Progenitor cell of endocrine pancreas (in vitro differentiated cells): ENCODE data around the gene RALGDS. TPM values are rescaled to one million over a fixed set of nuclear protein-coding genes. Genes with fewer than 3 reads are reported as not detected.

ENCODE experiments used
- DNase-seq: peaks from one replicate; pipeline ENCODE4 v3.0.0; 2021; ENCODE audit warnings: low spot score; ENCODE audit not compliant: unreplicated experiment
- H3K27ac Mint-ChIP-seq: 2 replicates; pipeline ENCODE4 v1.8.0; 2021; ENCODE audit warnings: mild to moderate bottlenecking, moderate library complexity, mixed read lengths
- H3K27me3 Mint-ChIP-seq: 2 replicates; pipeline ENCODE4 v1.8.0; 2021; ENCODE audit warnings: mixed read lengths
- H3K36me3 Mint-ChIP-seq: 2 replicates; pipeline ENCODE4 v1.8.0; 2022; ENCODE audit warnings: mixed read lengths; ENCODE audit not compliant: insufficient read depth
- H3K4me1 Mint-ChIP-seq: 2 replicates; pipeline ENCODE4 v1.8.0; 2021; ENCODE audit warnings: low read depth, mixed read lengths
- H3K4me3 Mint-ChIP-seq: 2 replicates; pipeline ENCODE4 v1.8.0; 2021; ENCODE audit warnings: low read depth, mild to moderate bottlenecking, moderate library complexity, mixed read lengths
- H3K9me3 Mint-ChIP-seq: 2 replicates; pipeline ENCODE4 v1.8.0; 2021; ENCODE audit warnings: low read depth, mixed read lengths
- CTCF ChIP-seq: fragments of 200-600 bp; sonication (generic); IDR thresholded peaks from one replicate; pipeline ENCODE4 v1.5.0; 2021; ENCODE audit warnings: antibody characterized with exemption, mild to moderate bottlenecking; ENCODE audit not compliant: unreplicated experiment
- total RNA-seq: library from RNA; stranded (reverse); gene quantifications from 2 replicates; pipeline ENCODE4 v1.2.1, GENCODE V29; 2021

Gene RALGDS
- total RNA-seq, 1 donor from 2014 or later, result 84.6 TPM

DNA sequence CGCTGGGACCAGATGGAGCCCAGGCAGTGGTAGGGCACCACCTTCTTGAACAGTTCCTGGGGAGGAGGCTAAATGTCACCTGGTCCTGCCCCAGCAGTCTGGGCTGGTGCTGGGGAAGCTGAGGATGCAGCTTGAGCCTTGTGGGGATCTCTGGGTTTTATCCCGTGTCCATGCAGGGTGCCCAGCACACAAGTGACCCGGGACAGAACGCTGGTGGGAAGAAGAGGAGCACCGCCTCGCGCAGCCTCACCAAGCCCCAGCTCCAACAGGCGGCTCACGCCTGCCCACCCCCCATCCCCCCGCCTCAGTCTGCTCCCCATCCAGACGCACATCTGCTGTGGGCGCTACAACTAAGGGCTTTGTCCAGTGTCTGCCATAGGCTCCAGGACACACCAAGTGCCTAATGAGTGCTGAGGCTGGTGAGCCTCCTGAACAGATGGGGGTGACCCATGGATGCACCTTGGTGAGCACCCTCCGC is 13.8 kb downstream of the RALGDS start:
- H3K36me3 Mint-ChIP-seq, result peaks cover 12% of the 10 kb centered on the region
- H3K27me3 Mint-ChIP-seq, result no peaks in the 10 kb centered on the region
- TF ChIP-seq CTCF, result no peak
- no peak overlapping the region for H3K27ac Mint-ChIP-seq
- no peaks in the 10 kb centered on the region for H3K4me1 Mint-ChIP-seq
- no peak for DNase-seq
- no peak overlapping the region for H3K4me3 Mint-ChIP-seq
- no peaks in the 10 kb centered on the region for H3K9me3 Mint-ChIP-seq

GRCh38 chr9:133106511-133107244 is 14.4 kb downstream of the RALGDS start:
- no peak for TF ChIP-seq CTCF
- Mint-ChIP-seq H3K9me3 (no peaks in the 10 kb centered on the region), H3K4me3 (no peak overlapping the region), H3K27me3 (no peaks in the 10 kb centered on the region), H3K4me1 (no peaks in the 10 kb centered on the region), H3K27ac (no peak overlapping the region), H3K36me3 (peaks cover 14% of the 10 kb centered on the region)
- no peak for DNase-seq

GRCh38 chr9:133105461-133105770 is 15.6 kb downstream of the RALGDS start:
- no peak overlapping the region for H3K4me3 Mint-ChIP-seq
- H3K27me3 Mint-ChIP-seq, result no peaks in the 10 kb centered on the region
- no peak for TF ChIP-seq CTCF
- no peaks in the 10 kb centered on the region for H3K9me3 Mint-ChIP-seq
- no peaks in the 10 kb centered on the region for H3K4me1 Mint-ChIP-seq
- no peak for DNase-seq
- peaks cover 22% of the 10 kb centered on the region for H3K36me3 Mint-ChIP-seq
- H3K27ac Mint-ChIP-seq, result no peak overlapping the region

DNA sequence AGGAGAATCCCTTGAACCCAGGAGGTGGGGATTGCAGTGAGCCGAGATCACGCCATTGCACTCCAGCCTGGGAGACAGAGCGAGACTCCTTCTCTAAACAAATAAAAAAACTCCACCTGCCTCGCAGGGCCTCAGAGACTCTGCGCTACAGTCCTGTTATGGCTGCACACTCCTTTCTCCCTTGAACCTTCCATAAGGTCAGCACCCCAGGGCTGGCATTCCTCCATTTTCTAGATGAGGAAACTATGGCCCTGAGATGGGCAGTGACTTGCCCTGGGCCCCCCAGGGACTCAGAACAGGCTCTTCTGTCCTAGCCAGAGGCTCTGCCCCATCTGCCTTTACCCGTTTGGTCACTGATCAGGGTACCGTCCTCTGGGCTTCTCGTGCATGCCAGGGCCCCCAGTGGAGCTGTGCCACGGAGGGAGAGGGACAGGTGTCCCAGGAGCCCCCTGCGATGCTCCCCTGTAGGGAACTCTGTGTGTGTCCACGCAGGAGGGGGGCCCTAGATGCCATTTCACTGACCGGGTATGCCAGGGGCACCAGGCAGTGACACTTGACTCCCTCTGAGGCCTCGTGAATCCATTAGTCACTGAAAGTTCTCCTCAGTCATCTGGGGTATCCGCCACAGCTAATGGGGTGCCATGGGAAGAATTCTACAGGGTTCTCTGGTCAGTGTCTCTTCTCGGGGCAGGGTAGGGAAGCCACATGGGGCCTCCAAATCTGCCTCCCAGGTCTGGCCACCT is 16.2 kb downstream of the RALGDS start:
- H3K4me3 Mint-ChIP-seq, result no peak overlapping the region
- no peaks in the 10 kb centered on the region for H3K9me3 Mint-ChIP-seq
- H3K27me3 Mint-ChIP-seq, result no peaks in the 10 kb centered on the region
- TF ChIP-seq CTCF, result no peak
- H3K36me3 Mint-ChIP-seq, result peaks cover 22% of the 10 kb centered on the region
- H3K4me1 Mint-ChIP-seq, result no peaks in the 10 kb centered on the region
- H3K27ac Mint-ChIP-seq, result no peak overlapping the region
- DNase-seq, result no peak

DNA sequence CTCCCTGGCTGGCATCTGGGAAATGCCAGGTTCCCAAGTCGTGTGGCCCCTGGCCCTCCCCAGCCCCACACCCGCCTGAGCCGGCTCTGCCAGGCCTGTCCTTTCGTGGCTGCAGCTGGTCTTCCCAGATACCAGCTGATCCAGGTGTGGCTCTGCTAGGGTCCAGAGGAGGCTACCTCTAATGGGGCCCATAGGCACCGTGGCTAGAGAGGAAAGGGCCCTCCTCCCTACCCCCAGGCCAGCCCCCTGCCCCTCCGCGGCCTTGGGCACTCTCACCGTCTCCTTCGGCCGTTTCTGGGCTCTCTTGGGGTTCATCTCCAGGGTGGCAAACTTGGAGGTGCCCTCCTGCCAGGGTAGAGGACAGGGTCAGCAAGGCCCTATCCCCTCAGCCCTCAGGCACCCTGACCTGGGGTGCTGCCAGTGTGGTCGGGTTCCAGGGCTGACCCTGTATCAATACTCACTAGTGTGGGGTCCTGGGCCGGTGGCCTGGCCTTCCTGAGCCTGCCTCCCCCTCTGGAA is 17.0 kb downstream of the RALGDS start:
- no peaks in the 10 kb centered on the region for H3K9me3 Mint-ChIP-seq
- no peak overlapping the region for H3K4me3 Mint-ChIP-seq
- DNase-seq, result no peak
- no peak for TF ChIP-seq CTCF
- no peaks in the 10 kb centered on the region for H3K4me1 Mint-ChIP-seq
- H3K27ac Mint-ChIP-seq, result no peak overlapping the region
- H3K27me3 Mint-ChIP-seq, result no peaks in the 10 kb centered on the region
- peaks cover 23% of the 10 kb centered on the region for H3K36me3 Mint-ChIP-seq
